B cell (primary cell): ENCODE data around the gene KDM5C. TPM values are rescaled to one million over a fixed set of nuclear protein-coding genes. Genes with fewer than 3 reads are reported as not detected.

Experiments used
- ATAC-seq: fragments of 200-7000 bp; cut with Tn5 transposase; one replicate; pipeline ENCODE4 v1.10.0; 2021; ENCODE audit warnings: low read depth, mild to moderate bottlenecking, moderate number of reproducible peaks, moderate library complexity
- CTCF ChIA-PET: fragments of 350-600 bp; sonication (Branson Sonifier 250); formaldehyde crosslinking; loops from one replicate; lab custom pipeline; 2021; ENCODE audit warnings: antibody characterized with exemption, inconsistent platforms; lab: Charles Lee
- POLR2A ChIA-PET: fragments of 350-600 bp; sonication (Branson Sonifier 250); formaldehyde crosslinking; loops from one replicate; lab custom pipeline; 2021; ENCODE audit warnings: antibody characterized with exemption; lab: Charles Lee
- DNase-seq: peaks from one replicate; pipeline ENCODE4 v3.0.0; 2013
- H2AFZ ChIP-seq: 2 replicates; pipeline ENCODE4 v1.6.1; 2012; ENCODE audit warnings: mild to moderate bottlenecking, low read depth, low read length; ENCODE audit not compliant: insufficient read depth, poor library complexity, severe bottlenecking
- H3K27ac ChIP-seq, 2 donors: 1 replicate in 1 of 2; 2 replicates in 1 of 2; pipeline ENCODE4 v1.5.1; 2012 to 2013; ENCODE audit warnings: low read length in 2 of 2, mild to moderate bottlenecking in 2 of 2, moderate library complexity in 1 of 2
- H3K27me3 ChIP-seq, 4 experiments: fragments of 200-600 bp in 1 of 4; sonication (generic) in 1 of 4; replicated peaks in 1 of 4; 1 replicate in 2 of 4; 2 replicates in 2 of 4; pipeline versions ENCODE4 v1.6.1 to v1.7.0; 2013 to 2016; ENCODE audit warnings: low read length in 3 of 4, mild to moderate bottlenecking in 2 of 4, mixed read lengths in 1 of 4, moderate library complexity in 1 of 4; ENCODE audit not compliant: insufficient read depth in 4 of 4, control insufficient read depth in 3 of 4; ENCODE audit errors: control extremely low read depth in 1 of 4
- H3K36me3 ChIP-seq, 2 experiments: replicated peaks in 1 of 2; 1 replicate in 1 of 2; 2 replicates in 1 of 2; pipeline versions ENCODE4 v1.6.1 to v1.7.1; 2013; ENCODE audit warnings: low read length in 1 of 2; ENCODE audit not compliant: insufficient read depth in 2 of 2, control insufficient read depth in 1 of 2; ENCODE audit errors: control extremely low read depth in 1 of 2, extremely low read depth in 1 of 2
- H3K4me1 ChIP-seq, 2 donors: fragments of 200-600 bp in 1 of 2; sonication (generic) in 1 of 2; 1 replicate in 1 of 2; 2 replicates in 1 of 2; pipeline versions ENCODE4 v1.5.1 to v1.6.1; 2013 to 2017; ENCODE audit warnings: low read length in 2 of 2; ENCODE audit not compliant: control insufficient read depth in 2 of 2, insufficient read depth in 2 of 2
- H3K4me2 ChIP-seq: replicated peaks from 2 replicates; pipeline ENCODE3; 2012; ENCODE audit warnings: mild to moderate bottlenecking, low read depth, low read length; ENCODE audit not compliant: poor library complexity, severe bottlenecking
- H3K4me3 ChIP-seq, 5 experiments: fragments of 200-600 bp in 1 of 5; sonication (generic) in 1 of 5; 1 replicate in 3 of 5; 2 replicates in 2 of 5; pipeline versions ENCODE4 v1.5.1 to v1.7.0; 2011 to 2016; ENCODE audit warnings: low read length in 4 of 5, mild to moderate bottlenecking in 4 of 5, low read depth in 2 of 5, control low read depth in 1 of 5, moderate library complexity in 1 of 5; ENCODE audit not compliant: insufficient read depth in 1 of 5; ENCODE audit errors: control extremely low read depth in 1 of 5, extremely low read depth in 1 of 5
- H3K79me2 ChIP-seq: fragments of 200-600 bp; sonication (generic); one replicate; pipeline ENCODE4 v1.6.0; 2016; ENCODE audit warnings: low read length; ENCODE audit not compliant: control insufficient read depth, insufficient read depth
- H3K9ac ChIP-seq: fragments of 200-600 bp; sonication (generic); 2 replicates; pipeline ENCODE4 v1.6.1; 2017; ENCODE audit warnings: mild to moderate bottlenecking, low read length, moderate library complexity
- H3K9me3 ChIP-seq, 3 donors: one replicate each; pipeline versions ENCODE4 v1.6.1 to v1.7.1; 2013; ENCODE audit warnings: low read length in 2 of 3; ENCODE audit not compliant: control insufficient read depth in 2 of 3, insufficient read depth in 1 of 3; ENCODE audit errors: control extremely low read depth in 1 of 3
- H4K20me1 ChIP-seq: 2 replicates; pipeline ENCODE4 v1.6.0; 2012; ENCODE audit warnings: mild to moderate bottlenecking, low read length; ENCODE audit not compliant: insufficient read depth, control insufficient read depth, poor library complexity, severe bottlenecking
- H3K27ac Mint-ChIP-seq: one replicate; pipeline ENCODE4 v1.8.0; 2021; ENCODE audit warnings: mixed read lengths
- H3K27me3 Mint-ChIP-seq: one replicate; pipeline ENCODE4 v1.8.0; 2021; ENCODE audit warnings: mixed read lengths
- H3K4me1 Mint-ChIP-seq: one replicate; pipeline ENCODE4 v1.8.0; 2021; ENCODE audit warnings: mixed read lengths
- H3K4me3 Mint-ChIP-seq: one replicate; pipeline ENCODE4 v1.8.0; 2021; ENCODE audit warnings: mixed read lengths
- H3K9me3 Mint-ChIP-seq: one replicate; pipeline ENCODE4 v1.8.0; 2022; ENCODE audit warnings: mixed read lengths; ENCODE audit not compliant: insufficient read depth
- EZH2 ChIP-seq: IDR thresholded peaks from 2 replicates; pipeline ENCODE4 v1.6.1; 2012; ENCODE audit warnings: borderline replicate concordance, low read depth, mild to moderate bottlenecking, moderate library complexity, low read length; ENCODE audit not compliant: insufficient read depth, poor library complexity, severe bottlenecking
- WGBS: methylation state at CpG from one replicate; pipeline ENCODE4 v1.1.5; 2013; ENCODE audit warnings: missing lambda C conversion rate; ENCODE audit not compliant: insufficient coverage; 5-methylcytosine and 5-hydroxymethylcytosine counted together
- intact Hi-C: fragments of 100-400 bp; cut with micrococcal nuclease; formaldehyde crosslinking; loops from one replicate; pipeline ENCODE4 v1.10.0; 2022
- polyA plus RNA-seq: library from polyadenylated mRNA; depleted of rRNA; stranded (reverse); fragments of >200 nt; gene quantifications from 2 replicates; pipeline ENCODE4 v1.2.3, GENCODE V29; 2012
- total RNA-seq, 2 donors: library from RNA; stranded (reverse); fragments of 120-200 nt in 1 of 2; gene quantifications; 1 replicate in 1 of 2; 2 replicates in 1 of 2; pipeline versions ENCODE4 v1.2.3 to v1.2.4, GENCODE V29; 2013 to 2022
- TF ChIP-seq, protein P1 (sequence below): fragments of 200-600 bp; IDR thresholded peaks from one replicate; pipeline ENCODE4 v1.8.0; 2022; ENCODE audit warnings: antibody characterized with exemption, mild to moderate bottlenecking

The KDM5C gene
- total and polyA plus RNA-seq, 2 donors (not counting 1 experiment from before 2014, with no cell fraction given), result 116 to 138 TPM

DNA sequence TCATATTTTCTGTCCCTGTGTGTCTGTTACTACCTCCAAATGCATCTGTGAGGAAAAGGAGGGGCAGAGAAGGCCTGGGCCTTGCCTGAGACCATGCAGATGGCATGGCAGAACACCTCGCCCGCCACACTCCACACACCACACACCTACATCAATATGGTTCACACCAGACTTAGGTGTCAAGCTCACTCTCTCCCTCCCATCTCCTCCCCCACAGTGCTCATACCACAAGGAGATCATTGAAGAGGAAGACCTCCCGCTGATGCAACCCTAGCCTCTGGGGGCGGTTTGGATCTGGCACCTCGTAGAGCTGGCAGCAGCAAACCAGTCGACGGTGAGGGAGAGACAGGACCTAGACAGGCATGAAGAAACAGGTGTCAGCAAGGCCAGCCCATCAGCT is 16.6 kb upstream of the KDM5C start:
- no peak for TF ChIP-seq EZH2
- TF ChIP-seq, protein P1, sequence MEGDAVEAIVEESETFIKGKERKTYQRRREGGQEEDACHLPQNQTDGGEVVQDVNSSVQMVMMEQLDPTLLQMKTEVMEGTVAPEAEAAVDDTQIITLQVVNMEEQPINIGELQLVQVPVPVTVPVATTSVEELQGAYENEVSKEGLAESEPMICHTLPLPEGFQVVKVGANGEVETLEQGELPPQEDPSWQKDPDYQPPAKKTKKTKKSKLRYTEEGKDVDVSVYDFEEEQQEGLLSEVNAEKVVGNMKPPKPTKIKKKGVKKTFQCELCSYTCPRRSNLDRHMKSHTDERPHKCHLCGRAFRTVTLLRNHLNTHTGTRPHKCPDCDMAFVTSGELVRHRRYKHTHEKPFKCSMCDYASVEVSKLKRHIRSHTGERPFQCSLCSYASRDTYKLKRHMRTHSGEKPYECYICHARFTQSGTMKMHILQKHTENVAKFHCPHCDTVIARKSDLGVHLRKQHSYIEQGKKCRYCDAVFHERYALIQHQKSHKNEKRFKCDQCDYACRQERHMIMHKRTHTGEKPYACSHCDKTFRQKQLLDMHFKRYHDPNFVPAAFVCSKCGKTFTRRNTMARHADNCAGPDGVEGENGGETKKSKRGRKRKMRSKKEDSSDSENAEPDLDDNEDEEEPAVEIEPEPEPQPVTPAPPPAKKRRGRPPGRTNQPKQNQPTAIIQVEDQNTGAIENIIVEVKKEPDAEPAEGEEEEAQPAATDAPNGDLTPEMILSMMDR, result no peak
- Histone ChIP-seq H3K79me2 (no peaks in the 10 kb centered on the region), H3K4me2 (no peak overlapping the region), H3K27ac (no peak overlapping the region), H4K20me1 (no peaks in the 10 kb centered on the region), H3K27me3 (no peaks in the 10 kb centered on the region), H2AFZ (no peak overlapping the region), H3K36me3 (no peaks in the 10 kb centered on the region), H3K9ac (no peak overlapping the region), H3K4me1 (no peaks in the 10 kb centered on the region), H3K4me3 (no peak overlapping the region), H3K9me3 (no peaks in the 10 kb centered on the region)
- POLR2A ChIA-PET, result interaction anchor here (0.6 kb wide), 1 partner anchor 1346 kb away, joined by 5 read pairs; no protein-coding TSS in a partner anchor
- intact Hi-C loops, result no loop called here
- ATAC-seq (no peak), DNase-seq (no peak)
- Mint-ChIP-seq H3K9me3 (no peaks in the 10 kb centered on the region), H3K27me3 (peaks cover 5% of the 10 kb centered on the region), H3K27ac (no peak overlapping the region), H3K4me1 (no peaks in the 10 kb centered on the region), H3K4me3 (no peak overlapping the region)
- WGBS, result 90% methylated on average over 2 of the region's 7 CpGs
- CTCF ChIA-PET, result no interaction called here

DNA sequence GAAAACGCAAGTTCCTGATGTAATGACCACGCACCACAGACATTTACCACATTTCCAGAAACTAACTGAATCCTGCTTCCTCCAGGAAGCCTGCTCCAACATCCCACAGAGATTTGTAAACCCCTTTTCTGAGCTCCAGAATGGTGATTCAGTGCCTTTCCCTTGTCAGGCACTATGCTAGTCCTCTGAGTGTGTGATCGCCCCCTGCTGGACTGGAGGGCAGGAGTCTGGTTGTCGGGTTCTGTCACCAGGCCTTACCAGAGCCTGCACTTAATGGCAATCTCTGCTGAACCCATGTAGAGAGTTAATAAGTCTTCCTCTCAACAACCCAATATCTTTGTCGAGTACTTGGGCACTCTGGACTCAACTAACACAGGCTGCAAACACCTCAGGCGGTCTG is 14.5 kb upstream of the KDM5C start:
- ChIA-PET CTCF (interaction anchor here (1.4 kb wide), 1 partner anchor 73 kb away, joined by 4 read pairs; no protein-coding TSS in a partner anchor), POLR2A (no interaction called here)
- Histone ChIP-seq H3K4me1 (no peaks in the 10 kb centered on the region), H2AFZ (no peak overlapping the region), H3K4me3 (no peak overlapping the region), H3K9ac (no peak overlapping the region), H4K20me1 (no peaks in the 10 kb centered on the region), H3K4me2 (no peak overlapping the region), H3K27ac (no peak overlapping the region), H3K9me3 (no peaks in the 10 kb centered on the region), H3K36me3 (no peaks in the 10 kb centered on the region), H3K79me2 (no peaks in the 10 kb centered on the region), H3K27me3 (no peaks in the 10 kb centered on the region)
- Mint-ChIP-seq H3K27ac (no peak overlapping the region), H3K4me3 (no peak overlapping the region), H3K9me3 (no peaks in the 10 kb centered on the region), H3K4me1 (no peaks in the 10 kb centered on the region), H3K27me3 (no peaks in the 10 kb centered on the region)
- intact Hi-C loops, result no loop called here
- 100% methylated on average over 1 of the region's 6 CpGs for whole genome bisulfite sequencing
- no peak for DNase-seq
- no peak for TF ChIP-seq EZH2
- TF ChIP-seq, protein P1, result no peak
- no peak for ATAC-seq
